OCI-LY7 (cell line): Measurements from ENCODE around the gene EFNA3.

Experiments used
- EZH2phosphoT487 ChIP-seq: fragments of 200-600 bp; sonication (generic); IDR thresholded peaks from 2 replicates; pipeline ENCODE4 v1.6.1; 2018; ENCODE audit warnings: low read depth, borderline replicate concordance, mild to moderate bottlenecking, mixed run types, antibody characterized with exemption, low read length, moderate library complexity, mixed read lengths
- TF ChIP-seq, protein P1 (sequence below): fragments of 200-600 bp; sonication (generic); conservative IDR thresholded peaks from 2 replicates; pipeline ENCODE4 v1.5.1; 2014; ENCODE audit warnings: mild to moderate bottlenecking, antibody characterized with exemption, low read length, moderate library complexity, mixed read lengths

GRCh38 chr1:155094622-155094948, 15.9 kb downstream of the EFNA3 start:
- TF ChIP-seq, protein P1, sequence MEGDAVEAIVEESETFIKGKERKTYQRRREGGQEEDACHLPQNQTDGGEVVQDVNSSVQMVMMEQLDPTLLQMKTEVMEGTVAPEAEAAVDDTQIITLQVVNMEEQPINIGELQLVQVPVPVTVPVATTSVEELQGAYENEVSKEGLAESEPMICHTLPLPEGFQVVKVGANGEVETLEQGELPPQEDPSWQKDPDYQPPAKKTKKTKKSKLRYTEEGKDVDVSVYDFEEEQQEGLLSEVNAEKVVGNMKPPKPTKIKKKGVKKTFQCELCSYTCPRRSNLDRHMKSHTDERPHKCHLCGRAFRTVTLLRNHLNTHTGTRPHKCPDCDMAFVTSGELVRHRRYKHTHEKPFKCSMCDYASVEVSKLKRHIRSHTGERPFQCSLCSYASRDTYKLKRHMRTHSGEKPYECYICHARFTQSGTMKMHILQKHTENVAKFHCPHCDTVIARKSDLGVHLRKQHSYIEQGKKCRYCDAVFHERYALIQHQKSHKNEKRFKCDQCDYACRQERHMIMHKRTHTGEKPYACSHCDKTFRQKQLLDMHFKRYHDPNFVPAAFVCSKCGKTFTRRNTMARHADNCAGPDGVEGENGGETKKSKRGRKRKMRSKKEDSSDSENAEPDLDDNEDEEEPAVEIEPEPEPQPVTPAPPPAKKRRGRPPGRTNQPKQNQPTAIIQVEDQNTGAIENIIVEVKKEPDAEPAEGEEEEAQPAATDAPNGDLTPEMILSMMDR, result no peak
- no peak for TF ChIP-seq EZH2phosphoT487
